ENCODE data around the gene GFI1B. TPM values are rescaled to one million over a fixed set of nuclear protein-coding genes. Genes with fewer than 3 reads are reported as not detected.

GFI1B gene
- total and polyA plus RNA-seq, 2 donors, result 0.34 to 0.61 TPM

DNA sequence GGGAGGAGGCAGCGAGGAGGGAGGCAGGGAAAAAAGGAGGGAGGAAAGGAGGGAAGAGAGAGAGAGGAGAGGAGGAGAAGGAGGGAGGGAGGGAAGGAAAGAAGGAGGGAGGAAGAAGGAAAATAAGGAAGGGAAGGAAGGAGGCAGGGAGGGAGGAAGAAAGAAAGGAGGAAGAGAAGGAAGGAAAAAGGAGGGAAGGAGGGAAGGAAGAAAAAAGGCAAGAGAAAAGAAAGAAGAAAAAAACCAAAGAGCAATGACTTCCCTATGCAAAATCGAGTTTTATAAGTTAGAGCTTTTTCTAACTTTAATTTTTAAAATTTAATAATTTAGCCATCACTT, 413 bp upstream of the GFI1B start:
- Histone ChIP-seq H3K4me3 (ENCODE audit: low read length in 2 of 2) (no peak overlapping the region), H3K36me3 (ENCODE audit: control insufficient read depth in 2 of 2, insufficient read depth in 2 of 2, low read length in 1 of 2) (no peaks in the 10 kb centered on the region), H3K9me3 (ENCODE audit: control insufficient read depth in 2 of 2, insufficient read depth in 1 of 2, low read length in 1 of 2) (peaks cover 0 to 3% of the 10 kb centered on the region in 2 donors), H3K27ac (ENCODE audit: low read depth in 1 of 2, low read length in 1 of 2) (no peak overlapping the region), H3K4me1 (ENCODE audit: control insufficient read depth in 2 of 2, insufficient read depth in 2 of 2, low read length in 2 of 2) (peaks cover 0 to 4% of the 10 kb centered on the region in 2 donors), H3K27me3 (ENCODE audit: control insufficient read depth in 2 of 2, insufficient read depth in 1 of 2, low read length in 1 of 2) (peaks cover 16 to 43% of the 10 kb centered on the region in 2 donors)
- DNase-seq (ENCODE audit: low read depth in 6 of 9, low spot score in 9 of 9), result no peak
- 9% methylated on average over 2 of the region's 2 CpGs for WGBS

DNA sequence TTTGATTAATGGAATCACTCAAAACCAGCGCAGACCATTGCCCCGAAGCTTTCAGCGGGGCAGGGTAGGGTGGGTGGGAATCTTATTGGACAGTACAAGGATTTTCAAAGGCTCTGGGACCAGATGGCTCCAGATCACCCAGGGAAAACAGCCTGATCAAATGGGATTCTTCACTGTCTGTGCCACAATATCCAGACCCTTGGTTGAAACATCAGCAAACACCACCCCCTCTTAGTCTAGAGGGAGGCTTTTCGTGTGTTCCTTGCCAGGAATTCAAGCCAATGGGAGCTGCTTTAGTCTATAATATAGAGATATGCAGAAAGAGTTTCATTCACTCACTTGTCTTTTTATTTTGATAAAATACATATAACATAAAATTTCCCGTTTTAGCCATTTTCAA, 1.7 kb downstream of the GFI1B start:
- 56% methylated on average over 5 of the region's 5 CpGs for WGBS
- Histone ChIP-seq H3K36me3 (ENCODE audit: control insufficient read depth in 2 of 2, insufficient read depth in 2 of 2, low read length in 1 of 2) (no peaks in the 10 kb centered on the region), H3K9me3 (ENCODE audit: control insufficient read depth in 2 of 2, insufficient read depth in 1 of 2, low read length in 1 of 2) (peaks cover 0 to 3% of the 10 kb centered on the region in 2 donors), H3K27me3 (ENCODE audit: control insufficient read depth in 2 of 2, insufficient read depth in 1 of 2, low read length in 1 of 2) (peaks cover 18 to 50% of the 10 kb centered on the region in 2 donors), H3K27ac (ENCODE audit: low read depth in 1 of 2, low read length in 1 of 2) (no peak overlapping the region), H3K4me3 (ENCODE audit: low read length in 2 of 2) (no peak overlapping the region), H3K4me1 (ENCODE audit: control insufficient read depth in 2 of 2, insufficient read depth in 2 of 2, low read length in 2 of 2) (peaks cover 0 to 4% of the 10 kb centered on the region in 2 donors)
- no peak for DNase-seq (ENCODE audit: low read depth in 6 of 9, low spot score in 9 of 9)

DNA sequence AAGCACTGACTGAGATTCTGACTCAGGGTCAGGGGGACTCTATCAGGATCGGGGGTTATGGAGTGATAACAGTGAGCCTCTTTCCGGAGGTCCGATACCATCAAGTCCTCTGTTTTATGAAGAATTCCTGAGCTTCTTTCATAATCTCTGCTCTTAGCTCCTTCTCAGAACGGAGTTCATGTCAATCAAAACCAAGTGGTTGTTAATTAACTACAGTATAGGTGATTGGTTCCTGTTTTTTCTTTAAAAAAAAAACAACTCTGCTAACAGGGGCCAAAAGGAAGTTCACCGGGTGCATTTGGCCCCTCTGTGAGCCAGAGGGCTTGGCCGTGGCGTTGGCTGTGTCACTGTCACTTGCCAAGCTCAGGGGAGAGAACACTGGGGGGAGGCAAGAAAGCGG, 4.0 kb downstream of the GFI1B start:
- Histone ChIP-seq H3K4me1 (ENCODE audit: control insufficient read depth in 2 of 2, insufficient read depth in 2 of 2, low read length in 2 of 2) (peaks cover 0 to 3% of the 10 kb centered on the region in 2 donors), H3K36me3 (ENCODE audit: control insufficient read depth in 2 of 2, insufficient read depth in 2 of 2, low read length in 1 of 2) (no peaks in the 10 kb centered on the region), H3K27me3 (ENCODE audit: control insufficient read depth in 2 of 2, insufficient read depth in 1 of 2, low read length in 1 of 2) (peaks cover 18 to 42% of the 10 kb centered on the region in 2 donors), H3K4me3 (ENCODE audit: low read length in 2 of 2) (no peak overlapping the region), H3K27ac (ENCODE audit: low read depth in 1 of 2, low read length in 1 of 2) (no peak overlapping the region), H3K9me3 (ENCODE audit: control insufficient read depth in 2 of 2, insufficient read depth in 1 of 2, low read length in 1 of 2) (peaks cover 0 to 3% of the 10 kb centered on the region in 2 donors)
- WGBS, result 42% methylated on average over 8 of the region's 8 CpGs
- no peak for DNase-seq (ENCODE audit: low read depth in 6 of 9, low spot score in 9 of 9)

DNA sequence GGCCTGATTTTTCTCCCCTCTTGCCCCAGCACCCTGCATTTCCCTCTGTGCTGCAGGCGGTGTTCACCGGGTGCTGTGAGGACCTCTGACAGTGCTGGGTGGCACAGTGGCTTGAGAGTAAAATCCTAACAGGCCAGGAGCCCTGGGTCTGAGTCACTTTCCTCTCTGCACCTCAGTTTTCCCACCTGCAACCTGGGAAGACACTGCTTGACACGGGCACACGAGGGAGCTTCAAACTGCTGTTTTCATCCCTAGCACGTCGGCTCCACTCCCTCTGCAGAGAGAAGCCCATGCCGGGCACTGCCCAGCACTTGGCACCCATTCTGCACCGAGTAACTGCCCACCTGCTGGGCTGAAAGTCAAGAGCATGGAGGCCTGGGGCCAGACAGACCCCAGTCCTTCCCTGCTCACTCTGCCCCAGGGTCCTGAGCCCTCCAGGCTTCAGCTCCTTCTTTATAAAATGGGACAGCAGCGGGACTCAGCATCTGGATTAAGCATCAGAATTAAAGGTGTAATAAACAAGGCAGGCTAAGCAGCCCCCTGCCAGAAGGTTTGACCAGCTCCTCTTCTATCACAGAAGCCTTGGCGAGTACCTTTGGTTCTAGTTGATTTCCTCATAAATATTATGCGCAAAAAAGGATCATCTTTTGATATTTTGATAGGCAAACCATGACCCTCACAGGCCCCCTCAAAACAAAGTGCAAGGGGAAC, 5.2 kb downstream of the GFI1B start:
- no peak for DNase-seq (ENCODE audit: low read depth in 6 of 9, low spot score in 9 of 9)
- Histone ChIP-seq H3K36me3 (ENCODE audit: control insufficient read depth in 2 of 2, insufficient read depth in 2 of 2, low read length in 1 of 2) (no peaks in the 10 kb centered on the region), H3K9me3 (ENCODE audit: control insufficient read depth in 2 of 2, insufficient read depth in 1 of 2, low read length in 1 of 2) (no peaks in the 10 kb centered on the region), H3K4me3 (ENCODE audit: low read length in 2 of 2) (no peak overlapping the region), H3K4me1 (ENCODE audit: control insufficient read depth in 2 of 2, insufficient read depth in 2 of 2, low read length in 2 of 2) (peaks cover 0 to 2% of the 10 kb centered on the region in 2 donors), H3K27me3 (ENCODE audit: control insufficient read depth in 2 of 2, insufficient read depth in 1 of 2, low read length in 1 of 2) (peaks cover 13 to 30% of the 10 kb centered on the region in 2 donors), H3K27ac (ENCODE audit: low read depth in 1 of 2, low read length in 1 of 2) (no peak overlapping the region)
- 88% methylated on average over 11 of the region's 11 CpGs for whole genome bisulfite sequencing

DNA sequence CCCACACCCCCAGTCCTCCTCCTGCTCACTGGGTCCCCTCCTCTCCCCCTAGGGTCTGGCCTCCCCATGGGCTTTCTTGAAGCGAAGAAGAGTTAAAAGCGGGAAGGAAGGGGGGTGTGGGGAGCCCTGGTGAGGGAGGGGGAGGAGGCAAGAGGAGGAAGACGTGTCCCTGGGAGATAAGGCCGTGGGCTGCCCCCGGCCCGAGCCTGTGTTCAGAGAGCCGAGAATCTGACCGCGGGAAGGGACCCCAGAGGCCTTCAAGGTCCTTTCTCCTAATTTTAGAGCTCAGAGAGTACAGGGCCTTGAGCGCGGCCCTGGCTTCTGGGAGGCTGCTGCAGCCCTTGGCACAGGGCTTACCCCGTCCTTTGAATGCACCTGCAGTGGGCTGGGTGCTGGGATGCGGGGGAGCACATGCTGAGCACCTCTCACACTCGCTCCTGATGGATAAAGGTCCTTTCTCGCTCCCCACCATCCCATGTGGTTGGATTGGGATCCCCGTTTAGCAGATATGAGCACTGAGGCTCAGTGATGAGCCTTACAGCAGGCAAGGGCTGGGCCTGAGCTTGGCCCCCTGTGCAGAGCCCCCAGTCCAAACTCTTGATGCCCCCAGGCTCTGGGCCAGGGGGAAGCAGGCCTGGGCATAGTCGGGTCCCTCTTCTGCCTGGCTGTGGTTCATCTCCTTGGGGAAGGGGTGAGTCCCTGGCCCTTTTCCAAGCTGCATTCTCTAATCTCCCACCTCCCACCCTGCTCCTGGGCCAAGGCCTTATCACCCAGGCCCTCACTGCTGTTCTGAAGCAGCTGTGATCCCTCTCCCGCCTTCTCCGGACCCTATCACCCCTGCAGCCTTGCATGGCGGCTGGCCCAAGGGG, 5.9 kb downstream of the GFI1B start:
- WGBS, result 35% methylated on average over 20 of the region's 20 CpGs
- Histone ChIP-seq H3K4me3 (ENCODE audit: low read length in 2 of 2) (no peak overlapping the region), H3K9me3 (ENCODE audit: control insufficient read depth in 2 of 2, insufficient read depth in 1 of 2, low read length in 1 of 2) (no peaks in the 10 kb centered on the region), H3K27ac (ENCODE audit: low read depth in 1 of 2, low read length in 1 of 2) (no peak overlapping the region), H3K4me1 (ENCODE audit: control insufficient read depth in 2 of 2, insufficient read depth in 2 of 2, low read length in 2 of 2) (peaks cover 0 to 2% of the 10 kb centered on the region in 2 donors), H3K27me3 (ENCODE audit: control insufficient read depth in 2 of 2, insufficient read depth in 1 of 2, low read length in 1 of 2) (peaks cover 8 to 23% of the 10 kb centered on the region in 2 donors), H3K36me3 (ENCODE audit: control insufficient read depth in 2 of 2, insufficient read depth in 2 of 2, low read length in 1 of 2) (no peaks in the 10 kb centered on the region)
- no peak for DNase-seq (ENCODE audit: low read depth in 6 of 9, low spot score in 9 of 9)

DNA sequence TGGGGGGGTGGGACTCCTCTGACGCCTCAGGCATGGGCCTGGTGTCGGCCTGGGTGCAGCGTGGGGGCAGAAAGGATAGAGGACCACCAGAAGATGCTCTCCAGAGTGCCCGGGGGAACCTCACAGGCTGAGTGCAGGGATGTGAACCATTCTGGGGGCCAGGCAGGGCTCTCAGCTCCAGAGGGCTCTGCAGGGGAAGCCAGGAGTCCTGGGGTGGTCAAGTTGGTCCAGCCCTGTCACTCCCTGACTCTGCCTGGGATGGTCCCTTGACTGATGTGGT, 6.5 kb downstream of the GFI1B start:
- Histone ChIP-seq H3K27ac (ENCODE audit: low read depth in 1 of 2, low read length in 1 of 2) (no peak overlapping the region), H3K9me3 (ENCODE audit: control insufficient read depth in 2 of 2, insufficient read depth in 1 of 2, low read length in 1 of 2) (no peaks in the 10 kb centered on the region), H3K27me3 (ENCODE audit: control insufficient read depth in 2 of 2, insufficient read depth in 1 of 2, low read length in 1 of 2) (peaks cover 3 to 17% of the 10 kb centered on the region in 2 donors), H3K4me1 (ENCODE audit: control insufficient read depth in 2 of 2, insufficient read depth in 2 of 2, low read length in 2 of 2) (peaks cover 0 to 2% of the 10 kb centered on the region in 2 donors), H3K36me3 (ENCODE audit: control insufficient read depth in 2 of 2, insufficient read depth in 2 of 2, low read length in 1 of 2) (no peaks in the 10 kb centered on the region), H3K4me3 (ENCODE audit: low read length in 2 of 2) (no peak overlapping the region)
- no peak for DNase-seq (ENCODE audit: low read depth in 6 of 9, low spot score in 9 of 9)
- 92% methylated on average over 4 of the region's 4 CpGs for WGBS

DNA sequence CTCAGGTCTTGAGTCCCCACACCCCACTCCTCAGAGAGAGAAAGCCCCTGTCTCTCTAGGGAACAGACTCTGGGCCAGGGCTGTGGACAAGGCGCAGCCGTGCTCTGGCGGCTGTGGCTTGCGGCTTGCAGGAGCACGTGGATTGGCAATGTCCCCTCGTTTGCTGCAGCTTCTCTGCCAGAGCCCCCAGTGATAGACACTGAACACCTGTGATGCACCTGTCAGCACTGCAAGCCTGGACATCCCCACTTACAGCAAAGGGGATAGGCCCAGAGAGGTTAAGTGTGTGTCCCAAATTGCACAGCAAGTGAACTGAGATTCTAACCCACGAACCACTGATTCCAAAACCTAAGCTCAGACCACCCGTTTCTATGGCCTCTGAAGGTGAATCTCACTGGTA, 7.0 kb downstream of the GFI1B start:
- WGBS, result 91% methylated on average over 8 of the region's 8 CpGs
- Histone ChIP-seq H3K27me3 (ENCODE audit: control insufficient read depth in 2 of 2, insufficient read depth in 1 of 2, low read length in 1 of 2) (peaks cover 2 to 14% of the 10 kb centered on the region in 2 donors), H3K4me1 (ENCODE audit: control insufficient read depth in 2 of 2, insufficient read depth in 2 of 2, low read length in 2 of 2) (peaks cover 0 to 2% of the 10 kb centered on the region in 2 donors), H3K36me3 (ENCODE audit: control insufficient read depth in 2 of 2, insufficient read depth in 2 of 2, low read length in 1 of 2) (no peaks in the 10 kb centered on the region), H3K4me3 (ENCODE audit: low read length in 2 of 2) (no peak overlapping the region), H3K9me3 (ENCODE audit: control insufficient read depth in 2 of 2, insufficient read depth in 1 of 2, low read length in 1 of 2) (no peaks in the 10 kb centered on the region), H3K27ac (ENCODE audit: low read depth in 1 of 2, low read length in 1 of 2) (no peak overlapping the region)
- DNase-seq (ENCODE audit: low read depth in 6 of 9, low spot score in 9 of 9), result no peak

DNA sequence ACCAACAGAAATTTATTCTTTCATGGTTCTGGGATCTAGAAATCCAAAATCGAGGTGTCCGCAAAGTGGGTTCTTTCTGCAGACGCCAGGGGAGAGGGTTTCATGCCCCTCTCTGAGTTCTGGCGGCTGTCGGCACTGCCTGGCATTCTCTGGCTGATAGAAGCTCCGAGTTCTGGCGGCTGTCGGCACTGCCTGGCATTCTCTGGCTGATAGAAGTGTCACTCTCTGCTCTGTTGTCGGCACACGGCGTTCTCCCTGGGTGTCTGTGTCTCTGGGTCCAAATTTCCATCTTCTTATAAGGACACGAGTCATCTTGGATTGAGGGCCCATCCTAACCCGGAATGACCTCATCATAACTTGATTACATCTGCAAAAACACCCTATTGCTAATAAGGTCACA, 7.6 kb downstream of the GFI1B start:
- Histone ChIP-seq H3K36me3 (ENCODE audit: control insufficient read depth in 2 of 2, insufficient read depth in 2 of 2, low read length in 1 of 2) (no peaks in the 10 kb centered on the region), H3K9me3 (ENCODE audit: control insufficient read depth in 2 of 2, insufficient read depth in 1 of 2, low read length in 1 of 2) (no peaks in the 10 kb centered on the region), H3K27me3 (ENCODE audit: control insufficient read depth in 2 of 2, insufficient read depth in 1 of 2, low read length in 1 of 2) (peaks cover 2 to 18% of the 10 kb centered on the region in 2 donors), H3K4me3 (ENCODE audit: low read length in 2 of 2) (no peak overlapping the region), H3K4me1 (ENCODE audit: control insufficient read depth in 2 of 2, insufficient read depth in 2 of 2, low read length in 2 of 2) (peaks cover 0 to 2% of the 10 kb centered on the region in 2 donors), H3K27ac (ENCODE audit: low read depth in 1 of 2, low read length in 1 of 2) (no peak overlapping the region)
- DNase-seq (ENCODE audit: low read depth in 6 of 9, low spot score in 9 of 9), result no peak
- WGBS, result 92% methylated on average over 13 of the region's 13 CpGs
